T-helper 2 cell treated with Interferon-gamma antibody and Interleukin-4, amounts not matched to agents 100 ng/mL and 5 ng/mL, for 36 hours (primary cell): ENCODE results near the gene GAS1. TPM values are rescaled to one million over a fixed set of nuclear protein-coding genes. Genes with fewer than 3 reads are reported as not detected.

Experiments
- intact Hi-C: fragments of 100-400 bp; cut with micrococcal nuclease; formaldehyde crosslinking; loops from one replicate; pipeline ENCODE4 v1.15.1; 2023
- total RNA-seq: library from RNA; stranded (reverse); gene quantifications from 2 replicates; pipeline ENCODE4 v1.2.3, GENCODE V29; 2022

The GAS1 gene
- total RNA-seq, 1 donor from 2014 or later, result 0.30 TPM

DNA sequence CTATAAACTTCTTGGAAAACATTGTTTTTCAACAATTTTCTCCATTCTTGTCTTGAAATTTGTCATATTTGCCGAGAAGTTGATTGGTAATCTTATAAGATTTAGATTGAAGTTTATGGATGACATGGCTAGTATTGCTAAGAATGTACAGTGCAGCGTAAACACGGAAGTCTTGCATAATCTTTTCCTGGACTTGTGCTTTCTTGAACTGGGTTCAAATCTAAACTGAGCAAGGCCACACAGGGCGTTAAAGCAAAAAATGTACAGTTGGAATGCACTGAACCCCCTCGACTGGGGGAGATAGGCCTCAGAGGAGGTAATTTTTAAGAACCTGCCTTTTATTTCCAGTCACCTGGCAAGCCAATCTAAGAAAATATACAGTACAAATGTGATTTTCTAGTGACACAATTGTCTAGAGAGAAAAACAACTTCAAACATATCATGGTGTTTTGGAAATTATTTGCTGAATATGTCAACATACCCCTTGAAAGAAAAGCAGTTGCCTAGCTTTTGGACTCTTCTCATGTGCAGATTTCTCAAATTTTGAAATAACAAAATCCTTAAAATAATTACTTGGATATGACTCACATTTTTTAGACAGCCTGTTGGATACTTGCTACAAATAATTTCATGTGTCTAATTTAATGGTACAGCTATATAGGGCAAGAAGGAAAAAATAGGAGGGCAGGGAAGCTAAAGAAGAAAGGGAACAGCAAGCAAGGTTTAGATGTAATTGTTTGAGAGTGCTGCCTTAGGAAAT, 18.5 kb upstream of the GAS1 start:
- intact Hi-C loops, result no loop called here

GRCh38 chr9:86962692-86963091, 15.4 kb upstream of the GAS1 start:
- intact Hi-C loops, result no loop called here

GRCh38 chr9:86960938-86961337, 13.6 kb upstream of the GAS1 start:
- intact Hi-C loops, result no loop called here

GRCh38 chr9:86958203-86958602, 10.9 kb upstream of the GAS1 start:
- intact Hi-C loops, result no loop called here

- intact Hi-C loops, result no loop called here
Measured at GRCh38 chr9:86955561-86955960, 8.3 kb upstream of the GAS1 start.

DNA sequence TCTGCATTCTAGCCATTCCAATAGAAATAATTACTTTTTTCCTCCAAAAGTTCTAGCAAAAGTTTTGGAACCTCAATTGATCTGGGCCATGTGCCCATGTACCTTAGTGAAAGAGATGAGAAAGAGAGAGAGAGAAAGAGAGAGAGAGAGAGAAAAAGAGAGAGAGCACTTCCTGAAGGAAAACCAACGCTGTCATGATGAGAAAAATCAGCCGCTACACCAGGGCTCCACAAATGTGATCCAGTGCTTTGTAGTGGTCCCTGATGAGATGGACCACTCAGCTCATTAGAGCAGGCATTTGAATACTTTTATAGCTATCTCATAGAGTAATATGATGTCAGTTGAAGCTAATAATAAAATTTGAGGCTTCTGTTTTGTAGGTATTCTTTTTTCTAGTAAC, 7.7 kb upstream of the GAS1 start:
- intact Hi-C loops, result no loop called here

DNA sequence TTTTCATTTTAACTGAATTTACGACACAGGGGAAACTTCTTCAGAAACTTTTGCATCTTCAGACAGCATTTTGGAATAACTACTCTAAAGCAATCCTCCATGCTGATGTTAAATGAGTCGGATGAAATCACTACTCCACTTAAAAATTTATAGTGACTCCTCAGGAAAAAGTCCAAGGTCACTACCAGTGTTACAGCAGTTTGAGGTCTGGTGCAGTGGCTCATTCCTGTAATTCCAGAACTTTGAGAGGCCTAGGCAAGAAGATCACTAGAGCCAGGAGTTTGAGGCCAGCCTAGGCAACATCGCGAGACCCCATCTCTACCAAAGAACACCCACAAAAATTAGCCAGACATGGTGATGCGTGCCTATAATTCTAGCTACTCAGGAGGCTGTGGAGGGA, 5.9 kb upstream of the GAS1 start:
- intact Hi-C loops, result no loop called here

GRCh38 chr9:86948074-86948929, 996 bp upstream of the GAS1 start:
- intact Hi-C loops, result loop anchor here (5.0 kb wide), 4 partner anchors 596 to 1206 kb away; partner anchors contain the start of genes AGTPBP1 and TUT7

DNA sequence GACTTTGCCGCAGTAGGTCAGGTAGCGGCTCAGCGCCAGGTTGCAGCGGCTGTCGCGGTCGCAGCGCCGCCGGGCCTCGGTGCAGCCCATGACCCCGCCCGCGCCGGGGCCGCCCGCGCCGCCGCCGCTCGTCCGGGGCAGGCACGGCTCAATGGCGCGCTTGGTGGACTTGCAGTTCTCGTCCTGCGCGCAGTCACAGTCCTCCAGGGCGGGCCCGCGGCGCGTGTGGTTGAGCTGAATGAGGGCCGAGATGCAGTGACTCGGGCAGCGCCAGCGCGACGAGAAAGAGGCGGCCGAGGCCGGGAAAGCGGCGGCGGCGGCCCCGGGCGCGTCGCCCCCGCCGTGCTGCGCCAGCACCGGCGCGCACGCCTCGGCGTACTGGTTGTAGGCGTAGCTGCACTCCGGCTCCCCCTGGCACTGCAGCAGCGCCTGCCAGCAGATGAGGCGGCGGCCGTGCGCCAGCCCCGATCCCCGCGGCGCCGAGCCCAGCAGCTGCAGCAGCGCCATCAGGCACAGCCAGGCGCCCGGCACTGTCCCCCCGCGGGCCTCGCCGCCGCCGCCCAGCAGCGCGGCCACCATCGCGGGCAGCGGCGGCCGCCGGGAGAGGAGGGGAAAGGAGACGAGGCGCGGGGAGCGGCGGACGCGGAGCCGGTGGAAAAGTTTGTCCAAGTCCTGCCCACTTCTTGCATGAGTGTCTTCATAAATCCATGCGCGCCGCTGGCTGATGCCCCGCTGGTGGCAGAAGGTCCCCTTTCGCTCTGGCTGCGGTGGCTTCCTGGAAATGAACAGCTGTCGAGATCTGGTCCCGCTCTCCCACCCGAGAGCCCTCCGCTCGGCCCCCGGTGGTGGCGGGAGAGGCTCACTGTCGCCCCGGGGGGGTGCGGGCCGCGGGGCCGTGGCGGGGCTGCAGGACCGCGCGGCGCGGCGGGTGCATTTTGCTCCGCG, 833 bp downstream of the GAS1 start:
- intact Hi-C loops, result loop anchor here (2.0 to 5.0 kb wide), 5 partner anchors 594 to 1204 kb away; partner anchors contain the start of genes AGTPBP1, NAA35 and TUT7

DNA sequence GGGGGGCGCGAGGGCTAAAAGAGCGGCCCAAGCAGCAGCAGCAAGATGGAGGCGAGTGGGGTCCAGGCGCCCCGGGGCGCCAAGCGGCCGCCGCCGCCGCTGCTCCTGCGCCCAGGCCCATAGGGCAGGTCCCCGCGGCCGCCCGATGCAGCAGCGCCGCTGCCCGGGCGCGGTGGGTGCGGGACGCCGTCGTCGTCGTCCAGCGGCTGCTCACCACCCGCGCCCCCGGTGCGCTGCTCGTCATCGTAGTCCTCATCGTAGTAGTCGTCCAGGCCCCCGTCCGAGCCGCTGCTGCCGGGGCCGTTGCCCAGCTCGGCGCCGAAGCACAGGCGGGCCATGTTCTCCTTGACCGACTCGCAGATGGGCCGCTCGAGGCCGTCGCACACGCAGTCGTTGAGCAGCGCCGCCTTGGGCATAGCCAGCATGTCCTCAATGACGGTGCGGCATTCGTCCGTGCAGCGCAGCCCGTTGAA, 1.5 kb downstream of the GAS1 start:
- intact Hi-C loops, result loop anchor here (2.0 to 5.0 kb wide), 5 partner anchors 593 to 1203 kb away; partner anchors contain the start of genes AGTPBP1, NAA35 and TUT7

- intact Hi-C loops, result loop anchor here (5.0 kb wide), 4 partner anchors 593 to 1203 kb away; partner anchors contain the start of genes AGTPBP1 and TUT7
Measured at GRCh38 chr9:86944796-86945727, 2.2 kb downstream of the GAS1 start.

DNA sequence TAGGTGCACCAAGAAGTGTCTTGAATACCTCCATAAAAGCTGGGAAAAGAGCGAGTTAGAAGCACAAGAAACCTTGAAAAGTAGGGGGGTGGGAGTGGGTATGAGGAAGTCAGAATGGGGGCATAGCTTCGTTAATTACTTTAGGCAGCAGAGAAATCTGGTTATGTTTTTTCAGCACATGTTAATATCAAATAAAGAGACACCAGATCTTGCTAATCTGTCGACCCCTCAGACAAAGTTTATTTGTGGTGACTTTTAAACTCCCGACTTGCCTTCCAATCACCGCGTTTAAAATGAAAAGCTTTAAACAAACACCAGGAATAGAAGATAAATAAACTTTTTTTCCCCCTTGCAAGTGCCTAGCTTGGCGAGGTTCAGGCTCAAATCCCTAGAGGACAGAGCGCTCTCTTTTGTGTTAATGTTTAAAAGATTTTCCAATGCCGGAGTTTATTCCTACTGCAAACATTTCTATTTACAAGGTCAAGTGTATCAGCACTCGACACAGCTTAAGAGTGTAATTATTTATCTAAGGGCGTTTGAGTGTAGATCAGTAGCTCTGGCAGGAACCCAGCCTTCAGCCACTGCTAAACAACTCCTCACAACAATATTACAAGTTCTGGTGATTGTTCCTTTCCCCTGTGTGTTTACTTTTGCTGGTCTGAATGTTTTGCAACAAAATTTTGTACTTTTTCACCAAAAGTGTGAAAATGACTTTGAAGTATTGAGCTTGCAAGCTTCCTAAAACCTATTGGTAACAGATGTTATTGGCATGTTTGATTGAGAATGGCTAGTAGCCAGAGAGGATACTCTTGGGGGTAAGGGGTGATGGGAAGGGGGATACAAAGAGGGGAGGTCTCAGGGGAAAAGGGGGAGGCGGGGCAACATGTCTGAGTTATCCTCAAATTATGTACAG, 3.8 kb downstream of the GAS1 start:
- intact Hi-C loops, result no loop called here

DNA sequence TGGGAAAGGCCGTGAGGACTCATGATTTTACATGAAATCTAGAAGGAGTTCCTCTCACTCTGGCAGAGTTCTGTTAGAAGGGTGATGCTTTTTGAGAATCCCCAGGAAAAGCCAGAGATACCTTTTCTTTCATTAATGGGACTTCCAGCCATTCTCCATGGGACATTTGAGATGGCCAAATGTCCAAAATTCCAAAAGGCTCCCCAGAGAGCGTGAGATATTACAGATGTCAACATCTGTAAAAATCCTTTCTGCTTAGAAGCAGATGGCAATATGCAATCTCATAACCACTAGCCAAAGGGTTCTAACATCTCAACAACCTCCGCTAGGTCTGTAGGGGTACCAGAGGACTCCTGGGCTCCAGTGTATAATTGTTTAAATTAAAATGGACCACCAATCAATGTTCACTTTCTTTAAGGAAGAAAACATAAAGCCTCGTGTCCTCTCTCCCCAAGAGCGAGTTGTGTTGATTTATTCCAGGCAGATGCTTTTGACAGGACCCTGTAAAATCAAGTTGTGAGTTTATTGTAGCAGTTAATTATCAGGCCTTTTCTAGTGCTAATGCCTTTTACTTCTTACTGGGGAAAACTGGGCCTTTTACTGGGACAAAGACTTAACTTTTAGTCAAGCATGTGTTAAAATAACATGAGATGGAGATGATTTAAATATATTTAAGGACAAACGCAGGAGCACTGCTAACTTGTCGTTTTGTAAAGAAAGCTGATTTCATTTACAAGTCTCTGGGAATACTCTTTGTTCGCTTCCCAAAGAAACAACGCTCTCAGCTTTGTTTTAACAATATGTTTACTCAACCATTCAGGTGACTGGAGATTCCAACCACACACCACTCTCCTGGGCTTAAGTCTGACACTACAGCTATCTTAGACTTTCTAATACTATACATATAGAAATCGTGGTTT, 4.8 kb downstream of the GAS1 start:
- intact Hi-C loops, result no loop called here

GRCh38 chr9:86941197-86941596, 6.1 kb downstream of the GAS1 start:
- intact Hi-C loops, result no loop called here

DNA sequence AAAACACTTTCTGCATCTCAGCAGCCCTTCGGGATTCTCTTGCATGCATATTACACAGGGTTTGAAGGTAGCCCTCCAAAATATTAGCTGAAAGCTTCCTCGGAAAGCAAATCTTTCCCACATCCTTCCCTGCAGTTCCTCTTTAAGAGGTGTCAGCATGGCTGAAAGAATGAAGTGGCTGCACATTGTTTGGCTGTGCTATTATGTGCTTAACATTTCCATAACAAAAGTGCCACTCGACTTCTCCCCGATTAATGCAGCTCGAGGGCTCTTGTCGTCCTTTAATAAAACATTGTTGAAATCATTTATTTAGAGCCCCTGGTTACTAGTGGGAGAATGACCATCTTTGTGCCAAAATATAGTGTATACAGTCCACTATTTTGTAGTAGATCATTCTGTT, 6.5 kb downstream of the GAS1 start:
- intact Hi-C loops, result no loop called here

DNA sequence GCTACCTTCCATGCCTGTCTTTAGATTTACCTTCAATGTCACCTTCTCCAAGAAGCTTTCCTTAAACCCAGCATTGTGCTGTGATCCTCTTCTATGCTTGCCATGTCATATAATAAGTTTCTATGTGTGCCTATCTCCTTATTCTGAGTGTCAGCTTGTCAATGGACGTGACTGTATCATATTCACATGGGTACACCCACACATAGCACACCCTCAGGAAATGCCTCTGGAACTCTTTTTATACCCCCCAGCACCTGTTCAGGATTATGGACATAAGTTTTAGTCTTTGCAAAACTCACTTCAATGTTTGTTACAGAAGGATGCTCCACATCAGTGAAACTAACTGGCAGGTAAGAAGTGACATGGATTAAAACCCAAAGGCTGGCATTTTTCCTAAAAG, 7.4 kb downstream of the GAS1 start:
- intact Hi-C loops, result no loop called here

- intact Hi-C loops, result no loop called here
Measured at GRCh38 chr9:86939321-86939720, 8.0 kb downstream of the GAS1 start.

GRCh38 chr9:86938780-86939179, 8.5 kb downstream of the GAS1 start:
- intact Hi-C loops, result no loop called here
